GOT3 (cell line): ENCODE results near the gene ANKEF1.

Experiments
- DNase-seq: peaks from one replicate; lab custom pipeline; 2025; ENCODE audit warnings: mixed read lengths; lab: John Stamatoyannopoulos, UW

The ANKEF1 gene

GRCh38 chr20:10089871-10090587, 55.2 kb downstream of the ANKEF1 start:
- no peak for DNase-seq

GRCh38 chr20:10090588-10091166, 55.9 kb downstream of the ANKEF1 start:
- no peak for DNase-seq

GRCh38 chr20:10093087-10093591, 58.4 kb downstream of the ANKEF1 start:
- peak; percentile 47 for DNase-seq

- no peak for DNase-seq
Observed at GRCh38 chr20:10094566-10095173, 59.9 kb downstream of the ANKEF1 start.

- no peak for DNase-seq
Observed at GRCh38 chr20:10096790-10097189, 62.0 kb downstream of the ANKEF1 start.

- no peak for DNase-seq
Observed at GRCh38 chr20:10105046-10105445, 70.3 kb downstream of the ANKEF1 start.
